ENCODE measurements around the gene MVB12B.
A peak's percentile ranks its signal among the peaks of the same experiment; 100 is the strongest.

Gene MVB12B

DNA sequence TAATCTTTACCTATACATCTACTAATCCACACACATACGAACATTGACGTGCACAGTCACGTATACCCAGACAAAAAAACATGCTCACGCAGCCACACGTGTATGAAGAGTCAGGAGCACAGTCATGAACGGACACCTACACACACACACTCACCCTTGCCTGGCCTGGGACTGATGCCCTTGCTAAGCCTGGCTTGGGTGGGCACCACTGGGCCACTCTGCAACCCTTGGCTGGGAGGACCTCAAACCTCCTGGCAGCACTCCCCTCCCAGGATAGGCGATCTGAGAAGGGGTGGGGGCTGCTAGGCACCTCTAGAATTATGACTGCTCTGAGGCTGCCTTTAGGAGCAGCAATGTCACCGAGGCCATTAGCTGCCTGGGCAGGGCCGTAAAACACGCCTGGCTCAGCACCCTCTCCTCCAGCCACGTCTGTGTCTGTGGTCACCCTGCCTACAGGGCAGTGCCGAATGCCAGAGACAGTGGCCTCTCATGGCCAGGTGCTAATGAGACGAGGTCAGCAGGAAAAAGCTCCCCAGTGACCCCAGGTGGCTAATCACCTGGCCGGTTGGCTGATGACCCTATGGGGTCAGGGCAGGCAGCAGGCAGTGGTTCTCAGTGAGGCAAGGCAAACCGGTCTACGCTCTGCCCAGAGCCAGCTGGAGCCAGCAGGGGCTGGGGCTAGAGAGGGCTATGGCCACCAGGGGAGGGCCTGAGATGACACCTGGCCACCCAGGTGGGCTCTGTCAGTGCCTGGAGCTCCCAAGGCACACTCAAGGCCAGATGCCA lies 33.7 kb upstream of the MVB12B start:
- H3K4me3 ChIP-seq (ENCODE audit: control insufficient read depth, low read depth, low read length): no peak overlapping the region
- TF ChIP-seq CTCF (IDR thresholded peaks at IDR 0.05; ENCODE audit: control insufficient read depth, insufficient read depth, low read depth, low read length, missing control alignments): no peak
- no peak for DNase-seq (ENCODE audit: low read depth)

DNA sequence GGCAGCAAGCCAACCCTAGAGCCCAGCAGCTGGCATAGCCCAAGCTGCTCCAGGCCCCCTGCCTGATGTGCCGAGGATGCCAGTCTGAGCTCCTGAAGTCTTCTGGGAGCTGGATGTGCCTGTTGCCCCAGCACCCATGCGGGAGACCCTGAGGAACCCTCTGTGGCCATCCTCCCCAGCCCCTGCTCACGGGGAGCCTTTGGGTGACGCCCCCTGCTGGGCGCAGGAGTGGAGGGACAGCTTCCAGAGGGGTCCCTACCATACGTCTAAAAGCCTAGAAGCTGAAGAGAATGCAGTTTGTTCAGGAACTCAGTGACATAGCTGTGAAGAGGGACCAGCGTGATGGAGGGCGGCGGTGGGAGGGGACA lies 33.1 kb upstream of the MVB12B start:
- DNase-seq (ENCODE audit: low read depth): no peak

GRCh38 chr9:126294331-126295081 lies 32.1 kb upstream of the MVB12B start:
- H3K4me3 ChIP-seq (ENCODE audit: control insufficient read depth, low read depth, low read length): no peak overlapping the region
- no peak for DNase-seq (ENCODE audit: low read depth)
- TF ChIP-seq CTCF (IDR thresholded peaks at IDR 0.05; ENCODE audit: control insufficient read depth, insufficient read depth, low read depth, low read length, missing control alignments): no peak

More for the DNA sequence above, 33.1 kb upstream of the MVB12B start:
- no peak overlapping the region for H3K4me3 ChIP-seq (ENCODE audit: control insufficient read depth, low read depth, low read length)
- peak; percentile 23 for TF ChIP-seq CTCF (IDR thresholded peaks at IDR 0.05; ENCODE audit: control insufficient read depth, insufficient read depth, low read depth, low read length, missing control alignments)

- no peak for TF ChIP-seq CTCF (IDR thresholded peaks at IDR 0.05; ENCODE audit: control insufficient read depth, insufficient read depth, low read depth, low read length, missing control alignments)
- no peak for DNase-seq (ENCODE audit: low read depth)
- H3K4me3 ChIP-seq (ENCODE audit: control insufficient read depth, low read depth, low read length): no peak overlapping the region
Measured at GRCh38 chr9:126295082-126295477, 31.5 kb upstream of the MVB12B start.

GRCh38 chr9:126295516-126295915 lies 31.1 kb upstream of the MVB12B start:
- no peak overlapping the region for H3K4me3 ChIP-seq (ENCODE audit: control insufficient read depth, low read depth, low read length)
- no peak for TF ChIP-seq CTCF (IDR thresholded peaks at IDR 0.05; ENCODE audit: control insufficient read depth, insufficient read depth, low read depth, low read length, missing control alignments)
- no peak for DNase-seq (ENCODE audit: low read depth)

GRCh38 chr9:126295936-126296600 lies 30.6 kb upstream of the MVB12B start:
- no peak overlapping the region for H3K4me3 ChIP-seq (ENCODE audit: control insufficient read depth, low read depth, low read length)
- no peak for DNase-seq (ENCODE audit: low read depth)
- no peak for TF ChIP-seq CTCF (IDR thresholded peaks at IDR 0.05; ENCODE audit: control insufficient read depth, insufficient read depth, low read depth, low read length, missing control alignments)

Data from AG09309 (cell line).